OCI-LY7 (cell line): Measurements from ENCODE around the gene HOXC9.

ENCODE experiments used
- CTCF ChIP-seq: fragments of 200-600 bp; sonication (generic); conservative IDR thresholded peaks from 2 replicates; pipeline ENCODE4 v1.5.1; 2014; ENCODE audit warnings: mild to moderate bottlenecking, antibody characterized with exemption, low read length, moderate library complexity, mixed read lengths
- EZH2phosphoT487 ChIP-seq: fragments of 200-600 bp; sonication (generic); IDR thresholded peaks from 2 replicates; pipeline ENCODE4 v1.6.1; 2018; ENCODE audit warnings: low read depth, borderline replicate concordance, mild to moderate bottlenecking, mixed run types, antibody characterized with exemption, low read length, moderate library complexity, mixed read lengths

- TF ChIP-seq CTCF (peak; percentile 99), EZH2phosphoT487 (no peak)
These were observed 32.7 kb downstream of the HOXC9 start, which contains the start of gene HOXC5 for GRCh38 chr12:54032627-54033100.
